LNCaP clone FGC (cell line): ENCODE results near the gene LPCAT1.

Experiments
- DNase-seq: peaks from one replicate; pipeline ENCODE4 v3.0.0-alpha.2; 2011; ENCODE audit warnings: low read depth
- H3K4me3 ChIP-seq: 2 replicates; pipeline ENCODE4 v1.5.1; 2011; ENCODE audit warnings: mild to moderate bottlenecking, low read depth, low read length, control low read depth
- CTCF ChIP-seq: IDR thresholded peaks from 2 replicates; pipeline ENCODE4 v1.5.1; 2012; ENCODE audit warnings: mild to moderate bottlenecking; ENCODE audit not compliant: control insufficient read depth, insufficient read depth; ENCODE audit errors: extremely low read depth

Gene LPCAT1

GRCh38 chr5:1440098-1440493 lies 83.7 kb downstream of the LPCAT1 start:
- TF ChIP-seq CTCF, result no peak
- no peak for DNase-seq
- no peak overlapping the region for H3K4me3 ChIP-seq

- DNase-seq, result no peak
- H3K4me3 ChIP-seq, result no peak overlapping the region
- TF ChIP-seq CTCF, result no peak
Measured at GRCh38 chr5:1439388-1440097, 84.2 kb downstream of the LPCAT1 start.

- DNase-seq, result no peak
- no peak for TF ChIP-seq CTCF
- H3K4me3 ChIP-seq, result no peak overlapping the region
Measured at GRCh38 chr5:1438871-1439270, 84.9 kb downstream of the LPCAT1 start.

GRCh38 chr5:1437876-1438559 lies 85.7 kb downstream of the LPCAT1 start:
- no peak for DNase-seq
- TF ChIP-seq CTCF, result no peak
- no peak overlapping the region for H3K4me3 ChIP-seq

GRCh38 chr5:1437226-1437829 lies 86.4 kb downstream of the LPCAT1 start:
- no peak overlapping the region for H3K4me3 ChIP-seq
- DNase-seq, result peak; percentile 14
- no peak for TF ChIP-seq CTCF

GRCh38 chr5:1436681-1437080 lies 87.1 kb downstream of the LPCAT1 start:
- TF ChIP-seq CTCF, result no peak
- no peak overlapping the region for H3K4me3 ChIP-seq

More at GRCh38 chr5:1436681-1437080, 87.1 kb downstream of the LPCAT1 start:
- no peak for DNase-seq
